ENCODE data around the gene CYP11A1.

DNA sequence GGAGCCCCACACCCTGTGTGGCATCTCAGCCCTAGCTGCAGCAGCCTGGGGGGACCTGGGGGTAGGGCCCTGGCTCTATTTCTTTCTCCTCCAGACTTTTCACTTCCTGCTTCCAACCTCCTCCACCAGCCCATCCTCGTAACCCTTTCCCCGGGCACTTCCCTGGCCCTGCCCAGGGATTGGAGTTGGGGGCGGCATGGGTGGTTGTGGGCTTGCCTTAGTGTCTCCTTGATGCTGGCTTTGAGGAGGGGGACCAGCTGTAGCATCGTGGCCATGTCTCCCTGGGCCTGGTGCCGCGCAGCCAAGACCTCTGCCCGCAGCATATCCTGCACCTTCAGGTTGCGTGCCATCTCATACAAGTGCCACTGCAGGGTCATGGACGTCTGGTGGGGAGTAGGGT lies 28.1 kb downstream of the CYP11A1 start:
- TF ChIP-seq CTCF (IDR thresholded peaks at IDR 0.05; ENCODE audit: insufficient read depth, low read length) (no peak), POLR2AphosphoS5 (IDR thresholded peaks at IDR 0.05; ENCODE audit: low read depth) (no peak), GABPA (IDR thresholded peaks at IDR 0.05; ENCODE audit: low read depth) (no peak), REST (IDR thresholded peaks at IDR 0.05; ENCODE audit: insufficient replicate concordance, low read depth) (no peak)

Measured in HL-60 (cell line).